Measurements from ENCODE around the gene LHFPL6.
A peak's percentile ranks its signal among the peaks of the same experiment; 100 is the strongest.

Gene LHFPL6

GRCh38 chr13:39599012-39599411, 4.0 kb downstream of the LHFPL6 start:
- DNase-seq: no peak
- intact Hi-C loops (cut with DNase I): no loop called here

- intact Hi-C loops (cut with DNase I): no loop called here
- no peak for DNase-seq
Observed at GRCh38 chr13:39597838-39598237, 5.2 kb downstream of the LHFPL6 start.

GRCh38 chr13:39596685-39597084, 6.3 kb downstream of the LHFPL6 start:
- DNase-seq: no peak
- intact Hi-C loops (cut with DNase I): no loop called here

- no peak for DNase-seq
Observed at GRCh38 chr13:39596176-39596575, 6.8 kb downstream of the LHFPL6 start.

GRCh38 chr13:39590466-39591036, 12.4 kb downstream of the LHFPL6 start:
- DNase-seq: no peak
- intact Hi-C loops (cut with DNase I): no loop called here

More at GRCh38 chr13:39596176-39596575, 6.8 kb downstream of the LHFPL6 start:
- intact Hi-C loops (cut with DNase I): no loop called here

- intact Hi-C loops (cut with DNase I): no loop called here
Observed at GRCh38 chr13:39588384-39588783, 14.6 kb downstream of the LHFPL6 start.

GRCh38 chr13:39587939-39588338, 15.1 kb downstream of the LHFPL6 start:
- intact Hi-C loops (cut with DNase I): no loop called here
- no peak for DNase-seq

More at GRCh38 chr13:39588384-39588783, 14.6 kb downstream of the LHFPL6 start:
- DNase-seq: no peak

GRCh38 chr13:39586958-39587605, 15.9 kb downstream of the LHFPL6 start:
- no peak for DNase-seq
- intact Hi-C loops (cut with DNase I): no loop called here

GRCh38 chr13:39586151-39586550, 16.8 kb downstream of the LHFPL6 start:
- DNase-seq: no peak
- intact Hi-C loops (cut with DNase I): no loop called here

- intact Hi-C loops (cut with DNase I): no loop called here
- no peak for DNase-seq
Observed at GRCh38 chr13:39585219-39585618, 17.8 kb downstream of the LHFPL6 start.

GRCh38 chr13:39580881-39581575, 22.0 kb downstream of the LHFPL6 start:
- intact Hi-C loops (cut with DNase I): no loop called here
- DNase-seq: no peak

- intact Hi-C loops (cut with DNase I): no loop called here
- DNase-seq: no peak
Observed at GRCh38 chr13:39578821-39579291, 24.1 kb downstream of the LHFPL6 start.

- intact Hi-C loops (cut with DNase I): no loop called here
- peak in 1 of 42 donors; percentile 50 for DNase-seq
Observed at GRCh38 chr13:39577838-39578491, 25.0 kb downstream of the LHFPL6 start.

GRCh38 chr13:39577203-39577602, 25.8 kb downstream of the LHFPL6 start:
- intact Hi-C loops (cut with DNase I): no loop called here
- DNase-seq: no peak

GRCh38 chr13:39575641-39576238, 27.3 kb downstream of the LHFPL6 start:
- intact Hi-C loops (cut with DNase I): no loop called here

GRCh38 chr13:39571502-39572092, 31.4 kb downstream of the LHFPL6 start:
- DNase-seq: no peak
- intact Hi-C loops (cut with DNase I): no loop called here

More at GRCh38 chr13:39575641-39576238, 27.3 kb downstream of the LHFPL6 start:
- no peak for DNase-seq

- intact Hi-C loops (cut with DNase I): no loop called here
- DNase-seq: no peak
Observed at GRCh38 chr13:39567569-39567968, 35.4 kb downstream of the LHFPL6 start.

GRCh38 chr13:39566216-39566869, 36.6 kb downstream of the LHFPL6 start:
- DNase-seq: no peak
- intact Hi-C loops (cut with DNase I): no loop called here

Measured in head of caudate nucleus (tissue), 42 donors.